ENCODE measurements around the gene CHGA. TPM values are rescaled to one million over a fixed set of nuclear protein-coding genes. Genes with fewer than 3 reads are reported as not detected.

CHGA gene
- total and polyA plus RNA-seq, 2 of the 13 experiments (the other 11 are each of a cell fraction or from before 2014, with no cell fraction given), result not detected

DNA sequence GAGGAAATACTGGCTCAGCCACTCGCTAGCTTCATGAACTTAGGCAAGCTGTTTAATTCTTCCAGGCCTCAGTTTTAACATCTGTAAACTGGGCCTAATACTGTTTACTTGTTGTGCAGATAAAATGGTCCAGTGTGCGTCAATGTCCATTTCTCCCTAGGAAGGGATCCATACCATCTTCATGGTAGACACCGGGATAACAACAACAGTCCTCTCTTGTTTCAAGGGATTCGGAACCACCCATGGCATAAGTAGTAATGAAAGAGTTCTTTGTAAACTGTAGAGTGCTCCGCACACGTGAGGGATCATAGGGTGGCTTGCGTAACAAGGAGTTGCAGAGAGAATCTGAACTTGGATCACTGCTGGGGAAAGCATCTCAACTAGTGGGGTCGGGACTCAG lies 17.3 kb upstream of the CHGA start (continued):
- TF ChIP-seq, protein P1, sequence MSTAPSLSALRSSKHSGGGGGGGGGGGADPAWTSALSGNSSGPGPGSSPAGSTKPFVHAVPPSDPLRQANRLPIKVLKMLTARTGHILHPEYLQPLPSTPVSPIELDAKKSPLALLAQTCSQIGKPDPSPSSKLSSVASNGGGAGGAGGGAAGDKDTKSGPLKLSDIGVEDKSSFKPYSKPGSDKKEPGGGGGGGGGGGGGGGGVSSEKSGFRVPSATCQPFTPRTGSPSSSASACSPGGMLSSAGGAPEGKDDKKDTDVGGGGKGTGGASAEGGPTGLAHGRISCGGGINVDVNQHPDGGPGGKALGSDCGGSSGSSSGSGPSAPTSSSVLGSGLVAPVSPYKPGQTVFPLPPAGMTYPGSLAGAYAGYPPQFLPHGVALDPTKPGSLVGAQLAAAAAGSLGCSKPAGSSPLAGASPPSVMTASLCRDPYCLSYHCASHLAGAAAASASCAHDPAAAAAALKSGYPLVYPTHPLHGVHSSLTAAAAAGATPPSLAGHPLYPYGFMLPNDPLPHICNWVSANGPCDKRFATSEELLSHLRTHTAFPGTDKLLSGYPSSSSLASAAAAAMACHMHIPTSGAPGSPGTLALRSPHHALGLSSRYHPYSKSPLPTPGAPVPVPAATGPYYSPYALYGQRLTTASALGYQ (CRISPR knock-in tag; IDR thresholded peaks at IDR 0.05), result 0 out of 2 replicates have a peak, but pooled peaks have one; percentile 32
- TF ChIP-seq ZNF468 (CRISPR knock-in tag; IDR thresholded peaks at IDR 0.05) (0 out of 2 replicates have a peak, but pooled peaks have one; percentile 42), NONO (IDR thresholded peaks at IDR 0.05) (no peak), NONO (CRISPR knock-in tag; conservative IDR thresholded peaks at IDR 0.05) (0 out of 2 replicates have a peak, but pooled peaks have one; percentile 51), CEBPB (IDR thresholded peaks at IDR 0.05; ENCODE audit: borderline replicate concordance, low read depth, low read length) (peak; percentile 92), HDAC1 (CRISPR knock-in tag; IDR thresholded peaks at IDR 0.05) (peak; percentile 42; the same call in 1 of the 2 replicates), ATF7 (IDR thresholded peaks at IDR 0.05) (no peak), ATF7 (CRISPR knock-in tag; IDR thresholded peaks at IDR 0.05) (no peak), NFE2L2 (IDR thresholded peaks at IDR 0.05; ENCODE audit: low read length) (no peak), U2AF2 (IDR thresholded peaks at IDR 0.05; ENCODE audit: low read depth, low read length) (no peak), AGO1 (IDR thresholded peaks at IDR 0.05; ENCODE audit: low read depth, low read length, poor library complexity, severe bottlenecking) (no peak), KDM1A (CRISPR knock-in tag; IDR thresholded peaks at IDR 0.05) (peak; percentile 97), ATF1 (CRISPR knock-in tag; IDR thresholded peaks at IDR 0.05) (0 out of 2 replicates have a peak, but pooled peaks have one; percentile 26), ZMYM2 (CRISPR knock-in tag; IDR thresholded peaks at IDR 0.05) (peak; percentile 88)
- TF ChIP-seq, protein P2, sequence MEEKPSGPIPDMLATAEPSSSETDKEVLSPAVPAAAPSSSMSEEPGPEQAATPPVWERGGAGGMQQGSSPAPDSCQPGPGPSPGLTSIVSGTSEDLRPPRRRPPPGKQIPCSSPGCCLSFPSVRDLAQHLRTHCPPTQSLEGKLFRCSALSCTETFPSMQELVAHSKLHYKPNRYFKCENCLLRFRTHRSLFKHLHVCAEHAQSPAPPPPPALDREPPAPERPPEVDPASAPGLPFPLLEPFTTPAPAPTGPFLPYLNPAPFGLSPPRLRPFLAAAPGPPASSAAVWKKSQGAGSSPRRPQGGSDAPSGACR (CRISPR knock-in tag; IDR thresholded peaks at IDR 0.05), result peak; percentile 37; the same call in 1 of the 2 replicates
- TF ChIP-seq, protein P3, sequence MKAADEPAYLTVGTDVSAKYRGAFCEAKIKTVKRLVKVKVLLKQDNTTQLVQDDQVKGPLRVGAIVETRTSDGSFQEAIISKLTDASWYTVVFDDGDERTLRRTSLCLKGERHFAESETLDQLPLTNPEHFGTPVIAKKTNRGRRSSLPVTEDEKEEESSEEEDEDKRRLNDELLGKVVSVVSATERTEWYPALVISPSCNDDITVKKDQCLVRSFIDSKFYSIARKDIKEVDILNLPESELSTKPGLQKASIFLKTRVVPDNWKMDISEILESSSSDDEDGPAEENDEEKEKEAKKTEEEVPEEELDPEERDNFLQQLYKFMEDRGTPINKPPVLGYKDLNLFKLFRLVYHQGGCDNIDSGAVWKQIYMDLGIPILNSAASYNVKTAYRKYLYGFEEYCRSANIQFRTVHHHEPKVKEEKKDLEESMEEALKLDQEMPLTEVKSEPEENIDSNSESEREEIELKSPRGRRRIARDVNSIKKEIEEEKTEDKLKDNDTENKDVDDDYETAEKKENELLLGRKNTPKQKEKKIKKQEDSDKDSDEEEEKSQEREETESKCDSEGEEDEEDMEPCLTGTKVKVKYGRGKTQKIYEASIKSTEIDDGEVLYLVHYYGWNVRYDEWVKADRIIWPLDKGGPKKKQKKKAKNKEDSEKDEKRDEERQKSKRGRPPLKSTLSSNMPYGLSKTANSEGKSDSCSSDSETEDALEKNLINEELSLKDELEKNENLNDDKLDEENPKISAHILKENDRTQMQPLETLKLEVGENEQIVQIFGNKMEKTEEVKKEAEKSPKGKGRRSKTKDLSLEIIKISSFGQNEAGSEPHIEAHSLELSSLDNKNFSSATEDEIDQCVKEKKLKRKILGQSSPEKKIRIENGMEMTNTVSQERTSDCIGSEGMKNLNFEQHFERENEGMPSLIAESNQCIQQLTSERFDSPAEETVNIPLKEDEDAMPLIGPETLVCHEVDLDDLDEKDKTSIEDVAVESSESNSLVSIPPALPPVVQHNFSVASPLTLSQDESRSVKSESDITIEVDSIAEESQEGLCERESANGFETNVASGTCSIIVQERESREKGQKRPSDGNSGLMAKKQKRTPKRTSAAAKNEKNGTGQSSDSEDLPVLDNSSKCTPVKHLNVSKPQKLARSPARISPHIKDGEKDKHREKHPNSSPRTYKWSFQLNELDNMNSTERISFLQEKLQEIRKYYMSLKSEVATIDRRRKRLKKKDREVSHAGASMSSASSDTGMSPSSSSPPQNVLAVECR (CRISPR knock-in tag; IDR thresholded peaks at IDR 0.05; ENCODE audit: borderline replicate concordance), result peak; percentile 40; the same call in 1 of the 2 replicates
- TF ChIP-seq, protein P4, sequence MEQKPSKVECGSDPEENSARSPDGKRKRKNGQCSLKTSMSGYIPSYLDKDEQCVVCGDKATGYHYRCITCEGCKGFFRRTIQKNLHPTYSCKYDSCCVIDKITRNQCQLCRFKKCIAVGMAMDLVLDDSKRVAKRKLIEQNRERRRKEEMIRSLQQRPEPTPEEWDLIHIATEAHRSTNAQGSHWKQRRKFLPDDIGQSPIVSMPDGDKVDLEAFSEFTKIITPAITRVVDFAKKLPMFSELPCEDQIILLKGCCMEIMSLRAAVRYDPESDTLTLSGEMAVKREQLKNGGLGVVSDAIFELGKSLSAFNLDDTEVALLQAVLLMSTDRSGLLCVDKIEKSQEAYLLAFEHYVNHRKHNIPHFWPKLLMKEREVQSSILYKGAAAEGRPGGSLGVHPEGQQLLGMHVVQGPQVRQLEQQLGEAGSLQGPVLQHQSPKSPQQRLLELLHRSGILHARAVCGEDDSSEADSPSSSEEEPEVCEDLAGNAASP (CRISPR knock-in tag; IDR thresholded peaks at IDR 0.05; ENCODE audit: borderline replicate concordance), result peak; percentile 35; the same call in 1 of the 2 replicates
- TF ChIP-seq, protein P5, sequence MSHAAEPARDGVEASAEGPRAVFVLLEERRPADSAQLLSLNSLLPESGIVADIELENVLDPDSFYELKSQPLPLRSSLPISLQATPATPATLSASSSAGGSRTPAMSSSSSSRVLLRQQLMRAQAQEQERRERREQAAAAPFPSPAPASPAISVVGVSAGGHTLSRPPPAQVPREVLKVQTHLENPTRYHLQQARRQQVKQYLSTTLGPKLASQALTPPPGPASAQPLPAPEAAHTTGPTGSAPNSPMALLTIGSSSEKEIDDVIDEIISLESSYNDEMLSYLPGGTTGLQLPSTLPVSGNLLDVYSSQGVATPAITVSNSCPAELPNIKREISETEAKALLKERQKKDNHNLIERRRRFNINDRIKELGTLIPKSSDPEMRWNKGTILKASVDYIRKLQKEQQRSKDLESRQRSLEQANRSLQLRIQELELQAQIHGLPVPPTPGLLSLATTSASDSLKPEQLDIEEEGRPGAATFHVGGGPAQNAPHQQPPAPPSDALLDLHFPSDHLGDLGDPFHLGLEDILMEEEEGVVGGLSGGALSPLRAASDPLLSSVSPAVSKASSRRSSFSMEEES (CRISPR knock-in tag; IDR thresholded peaks at IDR 0.05), result peak; percentile 93
